D721Med (cell line): ENCODE data around the gene TK2.

ENCODE experiments used
- DNase-seq: peaks from one replicate; pipeline ENCODE4 v3.0.0; 2011; ENCODE audit warnings: low spot score; ENCODE audit not compliant: insufficient read length
- FAIRE-seq: peaks from 2 replicates; lab custom pipeline; 2011; peaks lifted over from hg19 to GRCh38; lab: Jason Lieb, UNC
- TF ChIP-seq, protein P1 (sequence below): IDR thresholded peaks from 2 replicates; pipeline ENCODE4 v1.5.1; 2012; ENCODE audit warnings: mild to moderate bottlenecking, control low read depth; ENCODE audit not compliant: insufficient read depth; ENCODE audit errors: missing control alignments

Gene TK2

DNA sequence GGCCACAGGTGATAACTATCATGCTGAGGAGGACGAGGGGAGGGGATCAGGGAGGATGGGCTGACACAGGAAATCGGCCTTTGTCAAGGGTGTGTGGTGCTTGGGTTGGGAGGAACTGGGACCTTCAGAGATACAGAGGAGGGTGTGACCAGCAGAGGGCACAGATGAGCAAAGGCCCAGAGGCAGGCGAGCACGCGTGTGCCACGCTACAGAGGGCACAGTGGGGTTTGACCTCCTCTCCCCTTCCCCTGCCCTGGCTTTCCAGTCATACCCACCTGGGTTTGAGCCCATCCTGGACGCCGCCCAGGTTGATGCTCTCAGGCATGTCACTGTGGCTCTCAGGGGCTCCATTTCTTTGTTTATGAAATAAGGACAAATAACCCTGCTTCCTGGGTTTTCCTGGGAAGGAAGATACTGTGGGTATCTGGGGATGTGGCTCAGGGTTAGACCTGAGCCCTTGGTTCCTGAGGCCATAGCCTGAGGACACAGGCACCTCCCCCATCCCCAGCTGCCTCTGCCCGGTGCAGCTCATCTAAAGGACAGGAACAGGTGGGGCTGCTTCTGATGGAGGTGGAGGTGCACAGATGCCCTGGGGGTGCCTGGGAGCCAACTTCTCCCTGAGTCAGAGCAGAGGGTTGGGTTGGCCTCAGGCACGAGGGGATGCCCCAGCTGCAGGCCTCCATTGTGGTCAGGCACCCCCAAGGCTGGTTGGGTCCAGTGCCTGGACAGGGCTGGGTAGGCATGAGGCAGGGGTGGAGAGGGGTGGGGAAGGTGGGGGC is 71.0 kb downstream of the TK2 start:
- FAIRE-seq, result no peak
- peak; percentile 27 for DNase-seq
- TF ChIP-seq, protein P1, sequence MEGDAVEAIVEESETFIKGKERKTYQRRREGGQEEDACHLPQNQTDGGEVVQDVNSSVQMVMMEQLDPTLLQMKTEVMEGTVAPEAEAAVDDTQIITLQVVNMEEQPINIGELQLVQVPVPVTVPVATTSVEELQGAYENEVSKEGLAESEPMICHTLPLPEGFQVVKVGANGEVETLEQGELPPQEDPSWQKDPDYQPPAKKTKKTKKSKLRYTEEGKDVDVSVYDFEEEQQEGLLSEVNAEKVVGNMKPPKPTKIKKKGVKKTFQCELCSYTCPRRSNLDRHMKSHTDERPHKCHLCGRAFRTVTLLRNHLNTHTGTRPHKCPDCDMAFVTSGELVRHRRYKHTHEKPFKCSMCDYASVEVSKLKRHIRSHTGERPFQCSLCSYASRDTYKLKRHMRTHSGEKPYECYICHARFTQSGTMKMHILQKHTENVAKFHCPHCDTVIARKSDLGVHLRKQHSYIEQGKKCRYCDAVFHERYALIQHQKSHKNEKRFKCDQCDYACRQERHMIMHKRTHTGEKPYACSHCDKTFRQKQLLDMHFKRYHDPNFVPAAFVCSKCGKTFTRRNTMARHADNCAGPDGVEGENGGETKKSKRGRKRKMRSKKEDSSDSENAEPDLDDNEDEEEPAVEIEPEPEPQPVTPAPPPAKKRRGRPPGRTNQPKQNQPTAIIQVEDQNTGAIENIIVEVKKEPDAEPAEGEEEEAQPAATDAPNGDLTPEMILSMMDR, result peak; percentile 65

DNA sequence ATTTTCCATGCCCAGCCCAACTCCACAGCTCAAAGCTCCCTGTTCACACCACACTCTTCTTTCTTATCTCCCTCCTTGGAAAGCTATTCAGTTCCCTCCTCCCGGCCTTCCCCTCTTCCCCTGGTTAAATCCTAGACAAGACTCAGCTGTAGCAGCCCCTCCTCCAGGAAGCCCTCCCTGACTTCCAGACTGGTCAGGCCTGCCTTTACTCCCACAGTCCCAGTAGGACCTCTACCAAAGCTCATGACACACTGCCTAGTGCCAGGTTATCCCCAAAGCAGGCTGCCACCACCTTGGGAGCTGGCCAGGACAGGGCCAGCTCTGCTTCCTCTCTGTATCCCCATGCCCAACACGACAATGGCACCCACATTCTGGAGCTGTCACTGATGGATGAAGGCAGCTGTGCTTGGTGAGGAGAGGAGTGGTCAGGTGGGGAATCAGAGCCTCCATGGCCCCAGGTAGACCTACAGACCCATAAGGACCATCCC is 72.8 kb downstream of the TK2 start:
- TF ChIP-seq, protein P1, result no peak
- DNase-seq, result no peak
- FAIRE-seq, result no peak

DNA sequence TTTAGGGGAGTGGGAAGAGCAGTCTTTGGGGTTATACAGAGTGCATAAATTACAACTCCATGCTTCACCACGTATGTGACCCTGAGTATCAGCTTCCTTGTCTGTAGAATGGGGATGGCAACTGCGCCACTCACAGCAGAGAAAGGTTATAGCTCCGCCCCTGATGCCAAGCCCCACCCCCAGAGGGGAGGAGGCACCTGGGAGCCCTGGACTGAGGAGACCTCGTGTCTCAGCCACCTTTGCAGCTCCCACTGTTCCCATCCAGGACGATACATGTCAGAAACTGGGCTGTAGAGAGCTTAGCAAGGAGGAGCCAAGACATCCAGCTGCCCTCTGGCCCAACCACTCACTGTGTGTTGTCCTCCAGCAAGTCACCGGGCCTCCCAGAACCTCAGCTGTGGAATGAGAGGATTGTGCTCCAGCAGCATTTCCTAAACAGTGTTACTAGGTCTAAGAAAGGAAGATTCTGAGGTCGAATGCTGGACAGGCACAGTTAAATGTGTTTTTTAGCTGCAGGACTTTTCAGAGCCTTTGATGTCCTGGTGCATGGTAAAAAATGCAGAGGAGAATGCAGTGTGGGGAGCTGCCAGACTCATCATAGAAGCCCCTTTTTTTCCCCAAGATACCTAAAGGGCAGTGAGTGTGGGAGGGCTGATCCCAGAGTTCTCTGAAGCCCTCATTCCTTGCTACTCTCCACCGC is 73.4 kb downstream of the TK2 start:
- DNase-seq (no peak), FAIRE-seq (no peak)
- TF ChIP-seq, protein P1, result no peak

DNA sequence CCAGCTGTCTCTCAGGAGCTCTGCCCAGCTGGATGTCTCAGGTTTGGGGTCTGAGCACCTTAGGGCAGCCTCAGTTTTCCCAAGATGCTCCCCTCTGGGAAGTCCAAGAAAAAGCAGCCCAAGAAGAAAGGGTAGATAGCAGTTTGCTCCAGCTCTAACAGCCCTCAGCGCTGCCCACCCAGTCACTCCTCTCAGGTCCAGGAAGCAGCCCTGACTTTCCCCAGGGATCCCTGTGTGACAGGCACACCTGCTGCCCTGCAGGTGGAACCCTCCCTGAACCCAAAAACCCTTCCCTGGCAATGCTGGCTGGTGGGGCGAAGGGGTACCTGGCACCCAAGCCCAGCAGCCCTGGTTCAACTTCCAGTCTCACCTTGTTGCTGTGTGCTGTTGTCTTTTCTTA is 74.7 kb downstream of the TK2 start:
- FAIRE-seq, result no peak
- TF ChIP-seq, protein P1, result no peak

DNA sequence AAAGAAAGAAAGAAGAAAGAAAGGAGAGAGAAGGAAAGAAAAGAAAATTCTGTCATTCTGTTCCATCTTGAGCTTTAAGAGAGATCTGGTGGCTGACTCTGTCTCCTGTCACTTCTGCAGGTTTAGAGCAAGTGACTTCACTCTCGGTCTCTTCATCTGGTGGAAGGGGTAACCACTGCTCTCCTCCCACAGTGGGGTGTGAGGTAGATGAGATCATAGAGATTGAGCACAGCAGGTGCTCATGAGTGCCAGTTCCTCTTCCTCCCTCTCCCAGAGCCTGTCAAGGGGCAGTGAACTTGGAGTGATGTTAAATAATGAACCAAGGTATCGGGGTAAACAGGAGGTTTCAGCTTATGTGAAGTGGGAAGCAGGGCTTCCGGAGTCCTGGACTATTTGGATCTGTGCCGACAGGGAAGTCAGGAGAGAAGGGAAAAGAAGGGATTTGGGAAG is 75.1 kb downstream of the TK2 start:
- FAIRE-seq, result no peak
- DNase-seq, result no peak
- TF ChIP-seq, protein P1, result no peak

More for the DNA sequence above, 74.7 kb downstream of the TK2 start:
- no peak for DNase-seq

DNA sequence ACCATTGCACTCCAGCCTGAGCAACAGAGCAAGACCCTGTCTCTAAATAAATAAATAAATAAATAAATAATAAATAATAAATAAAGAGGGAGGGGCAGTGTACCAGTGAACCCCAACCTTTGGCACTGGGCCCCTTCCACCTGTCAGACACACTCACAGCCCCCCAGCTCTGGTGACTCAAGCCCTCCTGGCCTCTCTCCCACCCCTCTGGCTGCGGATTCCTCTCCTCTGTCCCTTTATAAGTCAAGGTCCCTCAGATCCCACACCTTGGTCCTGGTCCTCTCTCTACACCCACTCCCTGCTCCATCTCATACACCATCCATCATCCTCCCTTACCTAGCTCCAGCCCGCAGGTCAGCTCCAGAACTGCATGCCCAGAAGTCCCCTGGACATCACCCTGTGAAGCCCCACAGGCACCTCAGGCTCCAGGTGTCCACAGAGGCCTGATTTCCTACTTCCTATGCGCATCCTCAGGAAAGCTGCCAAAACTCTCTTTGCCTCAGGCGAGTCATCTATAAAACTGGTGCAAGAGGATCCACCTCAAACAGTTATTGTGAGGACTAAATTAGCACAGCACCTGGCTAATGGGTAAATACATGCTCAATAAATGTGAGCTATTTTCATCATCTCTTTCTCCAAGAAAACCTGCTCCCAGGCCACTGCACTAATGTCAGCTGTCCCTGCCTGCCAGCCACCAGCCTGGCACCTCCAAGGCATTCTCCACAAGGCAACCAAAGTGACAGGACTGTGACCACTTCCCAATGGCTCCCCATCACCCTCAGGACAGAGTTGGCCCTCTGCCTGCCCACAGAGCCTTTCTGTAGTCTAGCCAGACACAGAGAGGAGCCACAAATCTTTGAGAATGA is 76.0 kb downstream of the TK2 start:
- DNase-seq (no peak), FAIRE-seq (no peak)

More for the DNA sequence above, 76.0 kb downstream of the TK2 start:
- TF ChIP-seq, protein P1, result no peak
